GM21381 (cell line): ENCODE results near the gene SLC29A3.

Experiments
- ATAC-seq: cut with Tn5 transposase; IDR thresholded peaks from one replicate; pipeline ENCODE4 v1.9.1; 2021; ENCODE audit warnings: mild to moderate bottlenecking, moderate library complexity; ENCODE audit not compliant: unreplicated experiment

SLC29A3 gene

GRCh38 chr10:71368176-71368575, 49.1 kb downstream of the SLC29A3 start:
- no peak for ATAC-seq

- no peak for ATAC-seq
These were observed 49.6 kb downstream of the SLC29A3 start for GRCh38 chr10:71368643-71369042.

GRCh38 chr10:71369602-71370001, 50.5 kb downstream of the SLC29A3 start:
- no peak for ATAC-seq

- no peak for ATAC-seq
These were observed 51.0 kb downstream of the SLC29A3 start for GRCh38 chr10:71370031-71370430.

- ATAC-seq: peak; percentile 44
These were observed 52.7 kb downstream of the SLC29A3 start for GRCh38 chr10:71371750-71372166.

GRCh38 chr10:71372882-71373495, 53.9 kb downstream of the SLC29A3 start:
- peak; percentile 57 for ATAC-seq

- ATAC-seq: no peak
These were observed 55.6 kb downstream of the SLC29A3 start for GRCh38 chr10:71374481-71375233.

- no peak for ATAC-seq
These were observed 56.9 kb downstream of the SLC29A3 start for GRCh38 chr10:71375952-71376351.

GRCh38 chr10:71378336-71379117, 59.5 kb downstream of the SLC29A3 start:
- ATAC-seq: no peak

- no peak for ATAC-seq
These were observed 60.2 kb downstream of the SLC29A3 start for GRCh38 chr10:71379118-71379766.

GRCh38 chr10:71380841-71381240, 61.8 kb downstream of the SLC29A3 start:
- ATAC-seq: no peak

- ATAC-seq: no peak
These were observed 62.6 kb downstream of the SLC29A3 start for GRCh38 chr10:71381611-71382010.

GRCh38 chr10:71382028-71382427, 63.0 kb downstream of the SLC29A3 start:
- ATAC-seq: no peak

GRCh38 chr10:71382757-71383156, 63.7 kb downstream of the SLC29A3 start:
- no peak for ATAC-seq

GRCh38 chr10:71383972-71384687, 65.1 kb downstream of the SLC29A3 start:
- peak; percentile 58 for ATAC-seq

GRCh38 chr10:71388171-71388570, 69.1 kb downstream of the SLC29A3 start:
- no peak for ATAC-seq

GRCh38 chr10:71388583-71389310, 69.7 kb downstream of the SLC29A3 start:
- no peak for ATAC-seq

GRCh38 chr10:71389768-71390460, 70.9 kb downstream of the SLC29A3 start:
- ATAC-seq: no peak

GRCh38 chr10:71390461-71390835, 71.4 kb downstream of the SLC29A3 start:
- ATAC-seq: no peak
